GM19193 (cell line): ENCODE results near the gene NOS1.
A peak's percentile ranks its signal among the peaks of the same experiment; 100 is the strongest.

ENCODE experiments used
- POLR2A ChIP-seq: IDR thresholded peaks from 4 replicates; pipeline ENCODE4 v1.6.1; 2011; ENCODE audit not compliant: insufficient read depth, insufficient read length; ENCODE audit errors: extremely low read depth

NOS1 gene

GRCh38 chr12:117212563-117213190 lies 148.7 kb downstream of the NOS1 start:
- TF ChIP-seq POLR2A, result no peak

- no peak for TF ChIP-seq POLR2A
Observed at GRCh38 chr12:117210266-117210918, 151.0 kb downstream of the NOS1 start.

- TF ChIP-seq POLR2A, result no peak
Observed at GRCh38 chr12:117209626-117210025, 151.8 kb downstream of the NOS1 start.

DNA sequence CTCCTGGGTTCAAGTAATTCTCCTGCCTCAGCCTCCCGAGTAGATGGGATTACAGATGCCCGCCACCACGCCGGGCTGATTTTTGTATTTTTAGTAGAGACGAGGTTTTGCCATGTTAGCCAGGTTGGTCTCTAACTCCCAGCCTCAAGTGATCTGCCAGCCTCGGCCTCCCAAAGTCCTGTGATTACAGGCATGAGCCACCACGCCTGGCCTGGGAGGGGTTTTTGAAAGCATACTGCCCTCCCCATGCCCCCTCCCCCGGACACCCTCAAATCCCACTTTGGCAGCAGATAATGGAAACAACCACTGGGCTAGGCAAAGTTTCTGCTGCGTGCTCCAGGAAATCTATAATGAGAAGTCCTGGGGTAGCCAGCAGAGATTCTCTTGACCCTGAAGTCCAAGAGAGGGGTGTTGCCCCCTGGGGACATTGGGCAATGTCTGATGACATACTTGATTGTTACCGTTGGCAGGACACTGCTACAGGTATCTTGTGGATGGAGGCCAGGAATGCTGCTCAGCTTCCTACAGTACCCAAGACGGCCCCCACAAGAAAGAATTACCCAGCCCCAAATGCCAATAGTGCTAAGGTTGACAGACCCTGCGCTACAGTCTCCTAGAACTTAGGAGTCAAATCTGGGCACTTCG lies 152.5 kb downstream of the NOS1 start:
- no peak for TF ChIP-seq POLR2A

DNA sequence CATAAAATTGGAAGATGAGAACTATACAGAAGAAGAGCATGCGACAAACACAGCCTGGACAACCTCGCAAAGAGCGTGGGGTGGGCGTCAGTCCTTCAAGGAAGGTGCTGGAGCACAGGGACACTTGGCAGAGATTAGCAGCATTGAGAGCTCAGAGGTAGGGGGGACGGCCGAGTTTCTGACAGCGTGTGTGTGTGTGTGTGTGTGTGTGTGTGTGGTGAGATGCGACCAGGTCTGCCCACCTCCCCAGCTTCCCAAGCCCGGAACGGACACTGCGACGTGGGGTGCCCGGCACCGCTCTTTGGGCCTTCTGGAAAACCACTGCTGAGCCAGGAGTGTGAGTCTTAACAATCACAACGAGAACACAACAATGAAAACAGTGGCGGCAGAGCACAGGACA lies 153.2 kb downstream of the NOS1 start:
- no peak for TF ChIP-seq POLR2A

GRCh38 chr12:117207675-117208074 lies 153.8 kb downstream of the NOS1 start:
- TF ChIP-seq POLR2A, result no peak

GRCh38 chr12:117202556-117202955 lies 158.9 kb downstream of the NOS1 start:
- no peak for TF ChIP-seq POLR2A

DNA sequence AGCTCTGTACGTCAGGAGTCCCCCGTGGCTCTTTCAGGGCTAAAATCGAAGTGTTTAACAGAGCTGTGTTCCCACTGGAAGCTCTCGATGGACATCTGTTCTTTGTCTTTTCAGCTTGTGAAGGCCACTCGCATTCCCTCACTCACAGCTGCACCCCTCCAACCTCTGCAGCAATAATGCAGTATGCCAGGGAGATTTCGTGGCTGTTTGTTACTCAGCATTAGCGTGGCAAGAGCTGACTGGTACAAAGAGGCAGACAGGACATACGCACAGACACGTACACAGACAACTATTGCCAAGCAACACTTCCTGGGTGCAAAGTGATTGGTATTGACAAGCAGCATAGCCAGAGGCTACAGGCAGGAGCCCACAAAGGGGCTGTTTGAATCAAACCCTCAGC lies 159.4 kb downstream of the NOS1 start:
- TF ChIP-seq POLR2A, result no peak

DNA sequence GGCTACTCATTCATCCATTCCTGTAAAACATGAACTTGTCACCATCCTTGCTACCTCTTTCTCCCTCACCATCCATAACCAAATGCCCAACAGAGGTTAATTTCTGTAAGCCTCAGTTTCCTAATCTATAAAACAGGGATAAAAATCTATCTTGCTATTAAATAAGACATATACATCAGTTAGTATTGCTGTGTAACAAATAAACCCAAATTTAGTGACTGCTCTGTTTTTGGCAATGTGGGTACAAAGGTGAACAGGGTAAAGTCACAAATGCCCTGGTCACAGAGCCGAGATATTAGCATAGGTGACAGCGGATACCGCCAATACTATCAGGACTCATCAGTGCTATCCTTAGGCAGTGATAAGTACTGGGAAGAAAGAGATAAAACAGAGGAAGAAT lies 167.5 kb downstream of the NOS1 start:
- TF ChIP-seq POLR2A, result no peak

- TF ChIP-seq POLR2A, result no peak
Observed at GRCh38 chr12:117192057-117192456, 169.4 kb downstream of the NOS1 start.

DNA sequence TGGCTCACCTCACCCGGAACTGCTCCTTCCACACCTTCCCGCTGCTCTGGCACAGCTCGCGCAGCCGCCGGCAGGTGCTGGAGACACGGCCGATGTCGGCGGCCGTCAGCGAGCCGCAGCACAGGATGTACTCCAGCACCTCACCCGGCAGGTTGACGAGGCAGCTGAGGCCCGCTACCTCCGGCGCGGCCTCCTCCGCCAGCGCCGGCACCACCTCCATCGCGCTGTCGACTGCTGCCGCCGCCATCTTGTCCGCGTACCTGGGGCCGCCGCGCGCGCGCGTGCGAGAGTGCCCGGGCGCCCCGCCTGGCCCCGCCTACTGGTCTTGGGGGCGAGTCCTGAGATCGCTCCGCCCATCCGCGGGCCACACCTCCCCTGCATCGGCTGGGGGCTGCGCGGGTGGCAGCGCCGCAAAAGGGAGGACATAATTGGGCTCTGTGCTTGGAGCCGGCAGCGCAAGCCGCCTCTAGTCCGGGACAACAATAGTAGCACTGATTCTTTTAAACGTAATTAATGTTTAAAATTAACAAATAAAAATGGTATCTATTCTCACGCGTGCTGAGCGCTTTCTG lies 171.1 kb downstream of the NOS1 start, which contains the start of gene FBXO21:
TSS of gene FBXO21 (minus strand) at position 261 of the 572 bp plus-strand sequence. CDS start at position 247, 14 bp downstream.
- TF ChIP-seq POLR2A, result peak; percentile 96

DNA sequence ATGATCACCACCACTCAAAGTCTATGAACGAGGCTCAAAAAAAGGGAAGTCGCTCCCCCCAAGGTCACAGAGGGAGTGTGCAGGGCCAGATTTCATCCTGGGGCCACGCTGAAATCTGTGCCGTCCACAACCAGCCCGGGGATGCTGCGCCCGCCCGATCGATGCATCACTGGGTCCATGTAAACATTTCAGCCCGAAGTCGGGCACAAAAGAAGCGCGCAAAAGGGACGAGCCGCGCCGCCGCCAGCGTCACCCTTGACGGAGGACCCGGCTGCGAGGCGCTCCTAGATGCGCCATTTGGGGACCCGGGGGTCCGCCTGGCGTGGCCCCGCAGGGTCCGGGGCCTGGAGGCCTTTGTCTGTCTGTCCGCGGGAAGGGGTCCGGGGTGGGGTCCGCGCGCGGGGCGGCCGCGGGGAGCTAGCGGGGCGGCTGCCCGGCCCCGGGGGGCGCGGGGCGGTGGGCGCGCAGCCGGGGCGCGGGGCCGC lies 171.7 kb downstream of the NOS1 start:
- TF ChIP-seq POLR2A, result no peak

DNA sequence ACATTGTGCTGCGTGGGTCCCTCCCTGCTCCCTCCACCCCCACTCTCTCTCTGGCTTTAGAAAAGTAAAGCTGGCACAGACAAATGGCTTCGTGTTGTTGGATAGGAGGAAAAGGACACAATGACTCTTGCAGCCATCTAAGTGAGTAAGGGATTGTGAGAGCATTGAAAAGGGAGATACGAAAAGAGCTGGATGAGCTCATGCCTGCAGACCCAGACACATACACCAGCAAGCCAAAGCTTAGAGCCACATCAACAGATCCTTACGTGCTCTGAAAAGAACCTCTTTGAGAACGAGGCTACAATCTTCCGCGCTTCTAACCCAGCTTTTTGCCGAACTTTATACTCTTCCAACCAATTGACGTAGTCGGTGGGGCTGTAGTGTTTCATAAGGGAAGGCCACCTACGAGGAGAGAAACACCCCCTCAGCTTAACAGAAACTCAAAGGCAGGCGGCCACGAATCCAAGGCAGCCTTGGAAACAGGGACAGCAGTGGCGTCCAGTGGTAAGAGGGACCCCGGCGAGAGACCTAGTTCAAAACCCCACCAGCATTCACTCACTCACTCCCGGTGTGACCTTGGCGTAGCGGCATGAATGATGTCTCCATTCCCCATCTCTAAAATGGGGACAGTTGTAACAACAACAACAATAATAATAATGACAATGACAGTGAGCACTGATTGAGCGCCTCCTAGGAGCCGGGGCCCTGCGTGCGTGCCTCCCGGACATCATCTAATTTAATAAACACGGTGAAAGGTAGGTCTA lies 172.3 kb downstream of the NOS1 start:
- no peak for TF ChIP-seq POLR2A

DNA sequence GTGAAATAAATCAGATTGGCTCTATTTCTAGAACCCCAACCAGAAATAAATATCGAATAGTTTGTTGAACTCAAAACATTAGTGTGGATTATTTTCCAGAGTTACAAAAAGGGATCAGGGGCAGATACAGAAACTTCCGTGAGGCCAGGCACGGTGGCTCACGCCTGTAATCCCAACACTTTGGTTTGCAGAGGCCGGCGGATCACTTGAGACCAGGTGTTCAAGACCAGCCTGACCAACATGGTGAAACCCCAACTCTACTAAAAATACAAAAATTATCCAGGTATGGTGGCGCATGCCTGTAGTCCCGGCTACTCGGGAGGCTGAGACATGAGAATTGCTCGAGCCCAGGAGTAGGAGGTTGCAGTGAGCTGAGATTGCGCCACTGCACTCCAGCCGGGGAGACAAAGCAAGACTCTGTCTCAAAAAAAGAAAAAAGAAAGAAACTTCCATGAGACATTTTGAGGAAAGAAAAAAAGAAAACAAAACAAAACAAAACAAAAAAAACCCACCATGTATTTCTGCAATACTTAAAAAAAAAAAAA lies 173.2 kb downstream of the NOS1 start:
- TF ChIP-seq POLR2A, result no peak

GRCh38 chr12:117187421-117187820 lies 174.0 kb downstream of the NOS1 start:
- TF ChIP-seq POLR2A, result no peak

DNA sequence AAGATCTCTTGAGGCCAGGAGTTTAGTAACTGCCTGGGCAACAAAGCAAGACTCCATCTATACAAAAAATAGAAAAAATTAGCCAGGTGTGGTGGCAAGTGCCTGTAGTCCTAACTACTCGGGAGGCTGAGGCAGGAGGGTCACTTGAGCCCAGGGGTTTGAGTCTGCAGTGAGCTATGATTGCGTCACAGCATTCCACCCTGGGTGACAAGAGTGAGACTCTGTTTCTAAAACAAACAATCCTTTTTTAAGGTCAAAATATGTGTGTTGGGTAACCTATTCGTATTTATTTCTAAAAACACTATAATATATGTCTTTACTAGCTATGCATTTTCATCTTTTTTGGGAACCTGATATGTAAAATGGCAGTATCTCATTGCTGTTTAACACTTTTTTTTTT lies 178.6 kb downstream of the NOS1 start:
- TF ChIP-seq POLR2A, result no peak
